Liver (tissue), 9 donors: ENCODE data around the gene NOPCHAP1. TPM values are rescaled to one million over a fixed set of nuclear protein-coding genes. Genes with fewer than 3 reads are reported as not detected.

Experiments
- DNase-seq: peaks from one replicate; pipeline ENCODE4 v3.0.0-alpha.2; 2017; ENCODE audit warnings: low spot score
- H3K27ac ChIP-seq, 2 donors: one replicate each; pipeline ENCODE4 v1.7.0; 2013; ENCODE audit warnings: inconsistent platforms in 2 of 2, low read length in 2 of 2, control low read depth in 1 of 2, low read depth in 1 of 2, mild to moderate bottlenecking in 1 of 2
- H3K27me3 ChIP-seq, 4 donors: one replicate each; pipeline versions ENCODE4 v1.6.1 to v1.7.0; 2013; ENCODE audit warnings: low read length in 3 of 4, inconsistent platforms in 1 of 4, mild to moderate bottlenecking in 1 of 4, moderate library complexity in 1 of 4; ENCODE audit not compliant: control insufficient read depth in 4 of 4, insufficient read depth in 4 of 4
- H3K36me3 ChIP-seq, 4 donors: one replicate each; pipeline versions ENCODE4 v1.6.1 to v1.7.0; 2013; ENCODE audit warnings: low read length in 3 of 4, mild to moderate bottlenecking in 3 of 4, low read depth in 1 of 4, moderate library complexity in 1 of 4; ENCODE audit not compliant: control insufficient read depth in 4 of 4, insufficient read depth in 3 of 4
- H3K4me1 ChIP-seq, 4 donors: one replicate each; pipeline versions ENCODE4 v1.6.1 to v1.7.0; 2013; ENCODE audit warnings: low read length in 3 of 4, mild to moderate bottlenecking in 3 of 4, moderate library complexity in 1 of 4; ENCODE audit not compliant: control insufficient read depth in 4 of 4, insufficient read depth in 4 of 4
- H3K4me3 ChIP-seq, 3 donors: one replicate each; pipeline versions ENCODE4 v1.6.1 to v1.7.0; 2013; ENCODE audit warnings: low read length in 3 of 3, control low read depth in 1 of 3, low read depth in 1 of 3, mild to moderate bottlenecking in 1 of 3
- H3K9ac ChIP-seq, 2 donors: one replicate each; pipeline ENCODE4 v1.7.0; 2013; ENCODE audit warnings: low read length in 2 of 2, mild to moderate bottlenecking in 2 of 2, moderate library complexity in 2 of 2, control low read depth in 1 of 2, low read depth in 1 of 2
- H3K9me3 ChIP-seq, 4 donors: one replicate each; pipeline versions ENCODE4 v1.6.1 to v1.7.0; 2013; ENCODE audit warnings: low read length in 3 of 4; ENCODE audit not compliant: control insufficient read depth in 4 of 4
- EGR1 ChIP-seq, 2 donors: IDR thresholded peaks; 2 replicates each; pipeline ENCODE4 v1.6.1; 2016 to 2018; ENCODE audit warnings: antibody characterized with exemption in 2 of 2, low read depth in 2 of 2
- FOXA2 ChIP-seq: IDR thresholded peaks from 2 replicates; pipeline ENCODE4 v1.6.1; 2016; ENCODE audit warnings: antibody characterized with exemption
- GABPA ChIP-seq, 2 donors: IDR thresholded peaks in 1 of 2; conservative IDR thresholded peaks in 1 of 2; 2 replicates each; pipeline ENCODE4 v1.6.1; 2016; ENCODE audit warnings: antibody characterized with exemption in 2 of 2, mild to moderate bottlenecking in 1 of 2, moderate library complexity in 1 of 2
- HNF4A ChIP-seq, 2 donors: conservative IDR thresholded peaks; 2 replicates each; pipeline ENCODE4 v1.6.1; 2016; ENCODE audit warnings: antibody characterized with exemption in 2 of 2, mild to moderate bottlenecking in 2 of 2
- HNF4G ChIP-seq: IDR thresholded peaks from 2 replicates; pipeline ENCODE4 v1.6.1; 2016; ENCODE audit warnings: antibody characterized with exemption
- JUND ChIP-seq, 2 donors: IDR thresholded peaks; 2 replicates each; pipeline ENCODE4 v1.6.1; 2016; ENCODE audit warnings: antibody characterized with exemption in 2 of 2
- NR2F2 ChIP-seq: IDR thresholded peaks from 2 replicates; pipeline ENCODE4 v1.6.1; 2016; ENCODE audit warnings: antibody characterized with exemption
- RAD21 ChIP-seq, 2 donors: IDR thresholded peaks; 2 replicates each; pipeline ENCODE4 v1.6.1; 2016; ENCODE audit warnings: antibody characterized with exemption in 2 of 2, mild to moderate bottlenecking in 2 of 2
- RXRA ChIP-seq, 2 donors: IDR thresholded peaks; 2 replicates each; pipeline ENCODE4 v1.6.1; 2017 to 2018; ENCODE audit warnings: antibody characterized with exemption in 2 of 2, mild to moderate bottlenecking in 1 of 2
- YY1 ChIP-seq: IDR thresholded peaks from 2 replicates; pipeline ENCODE4 v1.6.1; 2016; ENCODE audit warnings: antibody characterized with exemption, mild to moderate bottlenecking
- WGBS: extraction: QIAGEN DNeasy Blood & Tissue Kit; methylation state at CpG from one replicate; pipeline ENCODE4 v1.1.7; 2013; 5-methylcytosine and 5-hydroxymethylcytosine counted together
- polyA plus RNA-seq, 2 donors: library from polyadenylated mRNA; stranded (reverse) in 1 of 2; unstranded in 1 of 2; fragments of 200-250 nt in 1 of 2; fragments of >200 nt in 1 of 2; fragmentation: Nextera tagmentation in 1 of 2; extraction: Ambion mirVana in 1 of 2; gene quantifications; one replicate each; pipeline versions ENCODE4 v1.2.1 to v1.2.3, GENCODE V29; 2013 to 2015
- total RNA-seq, 2 donors: library from RNA; depleted of rRNA; stranded (reverse); fragments of >200 nt; gene quantifications; one replicate each; pipeline ENCODE4 v1.2.3, GENCODE V29; 2014
- TF ChIP-seq, protein P1 (sequence below): IDR thresholded peaks from 2 replicates; pipeline ENCODE4 v1.6.1; 2016; ENCODE audit warnings: antibody characterized with exemption, mild to moderate bottlenecking
- TF ChIP-seq, protein P2 (sequence below): IDR thresholded peaks from 2 replicates; pipeline ENCODE4 v1.6.1; 2016; ENCODE audit warnings: antibody characterized with exemption
- TF ChIP-seq, protein P3 (sequence below): fragments of 150-350 bp; IDR thresholded peaks from 2 replicates; pipeline ENCODE4 v1.5.1; 2017; ENCODE audit warnings: improper control_type of control experiment, low read depth, low read length; ENCODE audit not compliant: missing input control
- TF ChIP-seq, protein P4 (sequence below): IDR thresholded peaks from 2 replicates; pipeline ENCODE4 v1.6.1; 2016; ENCODE audit warnings: antibody characterized with exemption
- donor health status: healthy.
- donor health status: healthy.
- donor health status: healthy.
- donor health status: healthy.
- donor health status: healthy.

NOPCHAP1 gene
- total and polyA plus RNA-seq, 4 donors = 2.1 to 18.6 (median 3.5) TPM

DNA sequence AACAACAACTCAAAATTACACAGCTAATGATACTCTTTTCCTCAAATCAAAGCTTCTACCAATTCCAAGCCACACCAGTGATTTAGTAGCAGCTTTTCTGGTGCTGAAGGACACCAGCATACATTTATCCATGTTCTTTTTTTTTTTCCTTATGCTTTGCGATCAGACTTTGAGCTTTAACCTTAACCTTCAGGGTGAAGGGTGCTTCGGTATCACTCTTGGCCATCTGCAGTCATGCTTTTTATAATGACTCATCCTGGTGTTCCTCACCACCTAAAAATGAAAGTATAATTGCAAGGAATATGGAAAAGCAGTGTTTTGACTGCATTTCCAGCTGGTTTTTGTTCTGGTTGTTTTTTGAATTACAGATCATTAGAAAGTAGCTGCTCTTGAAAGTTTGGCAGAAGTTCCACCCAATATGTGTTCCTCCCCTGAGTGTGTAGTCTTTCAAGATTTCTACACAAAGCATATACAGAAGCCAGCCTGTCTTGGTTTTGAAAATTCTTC is 26.7 kb upstream of the NOPCHAP1 start:
- TF ChIP-seq, protein P1, sequence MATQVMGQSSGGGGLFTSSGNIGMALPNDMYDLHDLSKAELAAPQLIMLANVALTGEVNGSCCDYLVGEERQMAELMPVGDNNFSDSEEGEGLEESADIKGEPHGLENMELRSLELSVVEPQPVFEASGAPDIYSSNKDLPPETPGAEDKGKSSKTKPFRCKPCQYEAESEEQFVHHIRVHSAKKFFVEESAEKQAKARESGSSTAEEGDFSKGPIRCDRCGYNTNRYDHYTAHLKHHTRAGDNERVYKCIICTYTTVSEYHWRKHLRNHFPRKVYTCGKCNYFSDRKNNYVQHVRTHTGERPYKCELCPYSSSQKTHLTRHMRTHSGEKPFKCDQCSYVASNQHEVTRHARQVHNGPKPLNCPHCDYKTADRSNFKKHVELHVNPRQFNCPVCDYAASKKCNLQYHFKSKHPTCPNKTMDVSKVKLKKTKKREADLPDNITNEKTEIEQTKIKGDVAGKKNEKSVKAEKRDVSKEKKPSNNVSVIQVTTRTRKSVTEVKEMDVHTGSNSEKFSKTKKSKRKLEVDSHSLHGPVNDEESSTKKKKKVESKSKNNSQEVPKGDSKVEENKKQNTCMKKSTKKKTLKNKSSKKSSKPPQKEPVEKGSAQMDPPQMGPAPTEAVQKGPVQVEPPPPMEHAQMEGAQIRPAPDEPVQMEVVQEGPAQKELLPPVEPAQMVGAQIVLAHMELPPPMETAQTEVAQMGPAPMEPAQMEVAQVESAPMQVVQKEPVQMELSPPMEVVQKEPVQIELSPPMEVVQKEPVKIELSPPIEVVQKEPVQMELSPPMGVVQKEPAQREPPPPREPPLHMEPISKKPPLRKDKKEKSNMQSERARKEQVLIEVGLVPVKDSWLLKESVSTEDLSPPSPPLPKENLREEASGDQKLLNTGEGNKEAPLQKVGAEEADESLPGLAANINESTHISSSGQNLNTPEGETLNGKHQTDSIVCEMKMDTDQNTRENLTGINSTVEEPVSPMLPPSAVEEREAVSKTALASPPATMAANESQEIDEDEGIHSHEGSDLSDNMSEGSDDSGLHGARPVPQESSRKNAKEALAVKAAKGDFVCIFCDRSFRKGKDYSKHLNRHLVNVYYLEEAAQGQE = no peak
- TF ChIP-seq RAD21 (IDR thresholded peaks at IDR 0.05) (peak in 1 of 2 donors; percentile 14), RXRA (IDR thresholded peaks at IDR 0.05) (peak; percentile 38 to 47), GABPA (IDR thresholded peaks at IDR 0.05 in 1 of 2, conservative IDR thresholded peaks at IDR 0.05 in 1 of 2) (no peak), HNF4G (peak; percentile 48), FOXA2 (no peak), YY1 (no peak), HNF4A (conservative IDR thresholded peaks at IDR 0.05) (peak; percentile 65 to 78), JUND (IDR thresholded peaks at IDR 0.05) (peak; percentile 88), NR2F2 (peak; percentile 84)
- TF ChIP-seq, protein P2, sequence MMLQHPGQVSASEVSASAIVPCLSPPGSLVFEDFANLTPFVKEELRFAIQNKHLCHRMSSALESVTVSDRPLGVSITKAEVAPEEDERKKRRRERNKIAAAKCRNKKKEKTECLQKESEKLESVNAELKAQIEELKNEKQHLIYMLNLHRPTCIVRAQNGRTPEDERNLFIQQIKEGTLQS = peak; percentile 42
- H3K4me3 ChIP-seq = peak overlapping the region; percentile 59 to 99 (median 89)
- WGBS = 20% methylated on average over 2 of the region's 2 CpGs
- peaks cover 0 to 44% (median 22%) of the 10 kb centered on the region in 4 donors for H3K4me1 ChIP-seq
- DNase-seq = no peak
- H3K27me3 ChIP-seq = no peaks in the 10 kb centered on the region
- no peaks in the 10 kb centered on the region for H3K9me3 ChIP-seq
- no peaks in the 10 kb centered on the region for H3K36me3 ChIP-seq
- H3K9ac ChIP-seq = peak overlapping the region; percentile 57 to 69
- H3K27ac ChIP-seq = peak overlapping the region; percentile 92 to 98

DNA sequence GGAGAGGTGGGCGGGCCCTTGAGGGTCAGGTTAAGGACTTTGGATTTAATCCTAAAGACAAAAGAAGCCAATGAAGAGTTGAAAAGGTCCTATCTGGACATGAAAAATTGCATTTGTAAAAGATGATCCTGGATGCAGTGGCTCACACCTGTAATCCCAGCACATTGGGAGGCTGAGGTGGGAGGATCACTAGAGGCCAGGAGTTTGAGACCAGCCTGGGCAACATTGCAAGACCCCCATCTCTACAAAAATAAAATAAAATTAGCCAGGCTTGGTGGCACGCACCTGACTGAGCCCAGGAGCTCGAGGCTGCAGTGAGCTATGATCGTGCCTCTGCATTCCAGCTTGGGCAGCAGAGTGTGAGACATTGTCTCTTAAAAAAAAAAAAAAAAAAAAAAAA is 25.7 kb upstream of the NOPCHAP1 start:
- H3K27ac ChIP-seq = no peak overlapping the region
- no peak overlapping the region for H3K9ac ChIP-seq
- WGBS = 97% methylated on average over 4 of the region's 4 CpGs
- H3K9me3 ChIP-seq = no peaks in the 10 kb centered on the region
- no peak for DNase-seq
- H3K27me3 ChIP-seq = no peaks in the 10 kb centered on the region
- H3K36me3 ChIP-seq = no peaks in the 10 kb centered on the region
- no peak overlapping the region for H3K4me3 ChIP-seq
- TF ChIP-seq, protein P2 = no peak
- TF ChIP-seq, protein P3, sequence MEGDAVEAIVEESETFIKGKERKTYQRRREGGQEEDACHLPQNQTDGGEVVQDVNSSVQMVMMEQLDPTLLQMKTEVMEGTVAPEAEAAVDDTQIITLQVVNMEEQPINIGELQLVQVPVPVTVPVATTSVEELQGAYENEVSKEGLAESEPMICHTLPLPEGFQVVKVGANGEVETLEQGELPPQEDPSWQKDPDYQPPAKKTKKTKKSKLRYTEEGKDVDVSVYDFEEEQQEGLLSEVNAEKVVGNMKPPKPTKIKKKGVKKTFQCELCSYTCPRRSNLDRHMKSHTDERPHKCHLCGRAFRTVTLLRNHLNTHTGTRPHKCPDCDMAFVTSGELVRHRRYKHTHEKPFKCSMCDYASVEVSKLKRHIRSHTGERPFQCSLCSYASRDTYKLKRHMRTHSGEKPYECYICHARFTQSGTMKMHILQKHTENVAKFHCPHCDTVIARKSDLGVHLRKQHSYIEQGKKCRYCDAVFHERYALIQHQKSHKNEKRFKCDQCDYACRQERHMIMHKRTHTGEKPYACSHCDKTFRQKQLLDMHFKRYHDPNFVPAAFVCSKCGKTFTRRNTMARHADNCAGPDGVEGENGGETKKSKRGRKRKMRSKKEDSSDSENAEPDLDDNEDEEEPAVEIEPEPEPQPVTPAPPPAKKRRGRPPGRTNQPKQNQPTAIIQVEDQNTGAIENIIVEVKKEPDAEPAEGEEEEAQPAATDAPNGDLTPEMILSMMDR = no peak
- TF ChIP-seq RXRA (IDR thresholded peaks at IDR 0.05) (no peak), YY1 (no peak), HNF4A (conservative IDR thresholded peaks at IDR 0.05) (no peak), NR2F2 (no peak), EGR1 (IDR thresholded peaks at IDR 0.05; ENCODE audit: low read depth in 2 of 2) (no peak), RAD21 (IDR thresholded peaks at IDR 0.05) (no peak), HNF4G (no peak)
- TF ChIP-seq, protein P4, sequence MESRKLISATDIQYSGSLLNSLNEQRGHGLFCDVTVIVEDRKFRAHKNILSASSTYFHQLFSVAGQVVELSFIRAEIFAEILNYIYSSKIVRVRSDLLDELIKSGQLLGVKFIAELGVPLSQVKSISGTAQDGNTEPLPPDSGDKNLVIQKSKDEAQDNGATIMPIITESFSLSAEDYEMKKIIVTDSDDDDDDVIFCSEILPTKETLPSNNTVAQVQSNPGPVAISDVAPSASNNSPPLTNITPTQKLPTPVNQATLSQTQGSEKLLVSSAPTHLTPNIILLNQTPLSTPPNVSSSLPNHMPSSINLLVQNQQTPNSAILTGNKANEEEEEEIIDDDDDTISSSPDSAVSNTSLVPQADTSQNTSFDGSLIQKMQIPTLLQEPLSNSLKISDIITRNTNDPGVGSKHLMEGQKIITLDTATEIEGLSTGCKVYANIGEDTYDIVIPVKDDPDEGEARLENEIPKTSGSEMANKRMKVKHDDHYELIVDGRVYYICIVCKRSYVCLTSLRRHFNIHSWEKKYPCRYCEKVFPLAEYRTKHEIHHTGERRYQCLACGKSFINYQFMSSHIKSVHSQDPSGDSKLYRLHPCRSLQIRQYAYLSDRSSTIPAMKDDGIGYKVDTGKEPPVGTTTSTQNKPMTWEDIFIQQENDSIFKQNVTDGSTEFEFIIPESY = no peak
- TF ChIP-seq, protein P1 = no peak
- H3K4me1 ChIP-seq = peaks cover 0 to 40% (median 18%) of the 10 kb centered on the region in 4 donors
